Skeletal muscle tissue (tissue), 4 donors: Measurements from ENCODE around the gene ATP2B3. TPM values are rescaled to one million over a fixed set of nuclear protein-coding genes. Genes with fewer than 3 reads are reported as not detected.

Source experiments
- H3K27ac ChIP-seq: one replicate; pipeline ENCODE4 v1.7.0; 2013; ENCODE audit warnings: mild to moderate bottlenecking, low read depth, low read length, inconsistent platforms
- H3K27me3 ChIP-seq, 3 donors: one replicate each; pipeline ENCODE4 v1.7.0; 2013; ENCODE audit warnings: low read length in 3 of 3; ENCODE audit not compliant: control insufficient read depth in 3 of 3, insufficient read depth in 3 of 3
- H3K36me3 ChIP-seq, 3 donors: one replicate each; pipeline ENCODE4 v1.7.0; 2013; ENCODE audit warnings: low read length in 3 of 3; ENCODE audit not compliant: control insufficient read depth in 3 of 3, insufficient read depth in 3 of 3
- H3K4me1 ChIP-seq, 3 donors: one replicate each; pipeline ENCODE4 v1.7.0; 2013; ENCODE audit warnings: low read length in 3 of 3, mild to moderate bottlenecking in 3 of 3; ENCODE audit not compliant: control insufficient read depth in 3 of 3, insufficient read depth in 3 of 3
- H3K4me3 ChIP-seq, 3 donors: one replicate each; pipeline ENCODE4 v1.7.0; 2013; ENCODE audit warnings: low read length in 3 of 3
- H3K9ac ChIP-seq, 3 donors: one replicate each; pipeline ENCODE4 v1.7.0; 2013; ENCODE audit warnings: low read length in 3 of 3, mild to moderate bottlenecking in 3 of 3, moderate library complexity in 2 of 3, low read depth in 1 of 3
- H3K9me3 ChIP-seq, 3 donors: one replicate each; pipeline ENCODE4 v1.7.0; 2013; ENCODE audit warnings: low read length in 3 of 3; ENCODE audit not compliant: control insufficient read depth in 3 of 3
- total RNA-seq: library from RNA; depleted of rRNA; stranded (reverse); fragments of >200 nt; gene quantifications from one replicate; pipeline ENCODE4 v1.2.3, GENCODE V29; 2014
- donor health status: Osteomylitis.

Gene ATP2B3
- total RNA-seq, 1 donor from 2014 or later: 0.52 TPM

DNA sequence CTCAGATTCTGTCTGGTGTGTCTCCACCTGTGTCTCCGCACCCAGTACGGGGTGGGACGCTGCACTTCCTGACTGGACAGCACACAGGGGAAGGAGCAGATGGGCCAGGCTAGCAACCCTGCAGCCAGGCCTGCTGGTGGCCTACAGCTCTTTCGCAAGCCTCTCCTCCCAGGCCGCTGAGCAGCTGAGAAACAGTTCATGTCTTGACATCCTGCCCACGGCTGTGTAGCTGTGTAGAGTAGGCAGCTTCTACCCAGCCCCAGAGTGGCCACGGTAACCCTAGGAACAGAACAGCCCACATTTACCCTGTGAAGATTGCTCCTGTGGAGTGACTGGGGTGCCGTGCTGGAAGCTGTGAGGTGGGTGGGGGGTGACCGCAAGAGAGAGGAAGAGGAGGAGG lies 42.6 kb downstream of the ATP2B3 start:
- Histone ChIP-seq H3K27me3 (peaks cover 0 to 11% (median 0%) of the 10 kb centered on the region in 3 donors), H3K9me3 (no peaks in the 10 kb centered on the region), H3K36me3 (no peaks in the 10 kb centered on the region), H3K9ac (no peak overlapping the region), H3K27ac (no peak overlapping the region), H3K4me3 (no peak overlapping the region), H3K4me1 (peaks cover 0 to 1% (median 0%) of the 10 kb centered on the region in 3 donors)

DNA sequence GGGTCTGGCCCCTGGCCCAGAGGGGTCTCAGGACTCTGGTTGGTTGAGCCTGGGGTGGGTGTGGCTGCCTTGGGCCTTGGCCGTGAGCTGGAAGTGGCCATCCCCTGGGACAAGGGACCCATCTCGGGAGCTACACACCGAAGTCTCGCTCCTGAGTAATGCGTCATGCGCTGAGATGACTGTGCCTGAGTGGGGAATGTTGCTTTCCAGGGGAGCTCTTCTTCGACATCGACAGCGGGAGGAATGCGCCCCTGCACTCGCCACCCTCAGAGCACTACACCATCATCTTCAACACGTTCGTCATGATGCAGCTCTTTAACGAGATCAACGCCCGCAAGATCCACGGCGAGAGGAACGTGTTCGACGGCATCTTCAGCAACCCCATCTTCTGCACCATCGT lies 43.0 kb downstream of the ATP2B3 start:
- Histone ChIP-seq H3K27me3 (peaks cover 0 to 11% (median 0%) of the 10 kb centered on the region in 3 donors), H3K9me3 (no peaks in the 10 kb centered on the region), H3K27ac (no peak overlapping the region), H3K9ac (no peak overlapping the region), H3K4me1 (no peaks in the 10 kb centered on the region), H3K4me3 (no peak overlapping the region), H3K36me3 (no peaks in the 10 kb centered on the region)

DNA sequence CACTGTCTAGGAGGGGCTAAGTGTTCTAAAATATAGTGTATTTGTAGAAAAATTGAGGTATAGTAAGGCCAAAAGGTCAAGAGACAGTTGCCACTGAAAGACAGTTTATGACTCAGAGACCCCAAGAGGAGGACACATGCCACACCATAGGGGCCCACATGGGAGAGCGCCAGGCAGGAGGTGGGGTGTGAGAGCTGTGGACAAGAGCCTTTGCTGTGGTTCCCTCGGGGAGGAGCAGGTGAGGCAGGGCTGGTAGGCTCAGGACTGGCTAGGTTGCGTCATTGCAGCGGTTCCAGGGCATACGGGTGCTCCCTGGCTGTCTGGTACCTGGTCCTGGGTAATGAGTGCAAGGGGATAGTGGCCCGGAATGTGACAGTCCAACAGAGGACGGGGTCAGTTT lies 43.9 kb downstream of the ATP2B3 start:
- peaks cover 0 to 11% (median 0%) of the 10 kb centered on the region in 3 donors for H3K27me3 ChIP-seq
- H3K36me3 ChIP-seq: no peaks in the 10 kb centered on the region
- H3K27ac ChIP-seq: no peak overlapping the region
- no peak overlapping the region for H3K9ac ChIP-seq
- no peaks in the 10 kb centered on the region for H3K4me1 ChIP-seq
- no peak overlapping the region for H3K4me3 ChIP-seq
- no peaks in the 10 kb centered on the region for H3K9me3 ChIP-seq

DNA sequence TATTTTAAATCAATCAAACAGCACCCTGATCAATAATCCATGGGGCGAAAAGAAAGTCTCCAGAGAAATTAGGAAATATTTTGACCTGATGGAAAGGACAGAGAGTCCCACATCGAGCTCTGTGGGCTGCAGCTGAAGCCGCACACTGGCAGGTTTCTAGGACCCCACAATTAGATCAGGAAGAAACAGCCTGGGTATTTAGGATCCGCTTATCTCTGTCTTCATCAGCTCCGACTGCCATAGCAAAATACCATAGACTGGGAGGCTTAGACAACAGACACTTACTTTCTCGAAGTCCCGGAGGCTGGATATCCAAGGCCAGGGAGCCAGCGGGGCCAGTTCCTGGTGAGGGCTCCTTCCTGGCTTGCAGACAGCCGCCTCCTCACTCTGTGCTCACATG lies 45.1 kb downstream of the ATP2B3 start:
- no peaks in the 10 kb centered on the region for H3K36me3 ChIP-seq
- H3K27me3 ChIP-seq: peaks cover 0 to 4% (median 0%) of the 10 kb centered on the region in 3 donors
- H3K4me1 ChIP-seq: no peaks in the 10 kb centered on the region
- H3K27ac ChIP-seq: no peak overlapping the region
- no peak overlapping the region for H3K4me3 ChIP-seq
- H3K9me3 ChIP-seq: no peaks in the 10 kb centered on the region
- no peak overlapping the region for H3K9ac ChIP-seq

DNA sequence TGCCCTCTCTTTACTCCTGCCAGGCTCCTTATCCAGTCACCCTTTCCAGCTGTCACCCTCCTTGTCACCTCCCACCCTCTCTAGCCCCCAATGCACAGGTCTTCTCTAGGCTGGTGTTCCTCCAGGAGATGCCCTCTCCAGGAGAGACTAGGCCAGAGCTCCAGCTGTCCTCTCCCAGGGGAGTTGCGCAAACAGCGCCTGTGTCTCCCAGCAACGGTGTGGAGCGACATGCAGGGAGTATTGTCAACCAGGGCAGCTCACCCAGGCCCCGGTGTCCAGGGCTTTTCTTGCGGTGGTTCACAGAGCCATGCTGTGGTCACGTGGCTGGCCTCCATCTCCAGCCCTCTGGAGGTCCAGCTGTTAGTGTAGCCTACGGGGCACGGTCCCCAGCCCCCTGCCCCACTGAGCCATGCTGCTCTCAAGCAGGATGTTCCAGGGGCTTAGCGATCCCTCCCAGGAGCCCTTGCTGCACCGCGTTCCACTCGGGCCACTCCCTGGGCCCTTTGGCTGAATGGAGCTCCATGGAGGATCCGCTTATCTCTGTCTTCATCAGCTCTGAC lies 46.7 kb downstream of the ATP2B3 start:
- no peaks in the 10 kb centered on the region for H3K9me3 ChIP-seq
- H3K27ac ChIP-seq: no peak overlapping the region
- H3K36me3 ChIP-seq: no peaks in the 10 kb centered on the region

DNA sequence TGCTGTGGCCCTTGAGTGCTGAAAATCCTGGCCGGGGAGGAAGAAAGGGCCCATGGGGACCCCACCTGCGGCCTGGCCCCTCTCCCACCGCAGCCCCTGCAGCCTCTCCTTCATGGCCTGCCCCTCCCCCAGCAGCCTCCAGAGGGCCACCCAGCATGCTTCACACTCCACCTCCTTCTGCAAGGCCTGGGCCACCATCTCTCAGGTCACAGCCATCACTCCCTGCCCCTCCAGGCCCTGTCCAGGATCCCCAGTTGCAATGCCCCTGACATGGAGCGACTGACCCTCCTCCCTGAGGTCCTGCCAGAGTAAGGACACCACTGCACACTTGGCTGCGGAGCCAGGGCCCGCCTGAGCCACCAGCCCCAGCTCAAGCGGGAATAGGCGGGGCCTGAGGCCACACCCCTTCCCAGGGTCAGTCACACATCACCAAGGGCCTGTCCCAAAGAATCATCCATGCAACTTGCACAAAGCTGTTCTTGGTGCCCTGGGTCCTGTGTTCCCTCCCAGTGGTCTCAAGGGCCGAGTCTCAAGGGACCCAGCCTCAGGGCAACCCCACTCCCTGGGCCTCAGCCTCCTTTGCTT lies 48.6 kb downstream of the ATP2B3 start:
- Histone ChIP-seq H3K36me3 (no peaks in the 10 kb centered on the region), H3K4me1 (no peaks in the 10 kb centered on the region), H3K9ac (no peak overlapping the region), H3K27me3 (peaks cover 0 to 4% (median 0%) of the 10 kb centered on the region in 3 donors), H3K9me3 (no peaks in the 10 kb centered on the region), H3K4me3 (no peak overlapping the region), H3K27ac (no peak overlapping the region)

More for the DNA sequence above, 46.7 kb downstream of the ATP2B3 start:
- Histone ChIP-seq H3K4me1 (no peaks in the 10 kb centered on the region), H3K9ac (no peak overlapping the region), H3K4me3 (no peak overlapping the region), H3K27me3 (peaks cover 0 to 4% (median 0%) of the 10 kb centered on the region in 3 donors)

DNA sequence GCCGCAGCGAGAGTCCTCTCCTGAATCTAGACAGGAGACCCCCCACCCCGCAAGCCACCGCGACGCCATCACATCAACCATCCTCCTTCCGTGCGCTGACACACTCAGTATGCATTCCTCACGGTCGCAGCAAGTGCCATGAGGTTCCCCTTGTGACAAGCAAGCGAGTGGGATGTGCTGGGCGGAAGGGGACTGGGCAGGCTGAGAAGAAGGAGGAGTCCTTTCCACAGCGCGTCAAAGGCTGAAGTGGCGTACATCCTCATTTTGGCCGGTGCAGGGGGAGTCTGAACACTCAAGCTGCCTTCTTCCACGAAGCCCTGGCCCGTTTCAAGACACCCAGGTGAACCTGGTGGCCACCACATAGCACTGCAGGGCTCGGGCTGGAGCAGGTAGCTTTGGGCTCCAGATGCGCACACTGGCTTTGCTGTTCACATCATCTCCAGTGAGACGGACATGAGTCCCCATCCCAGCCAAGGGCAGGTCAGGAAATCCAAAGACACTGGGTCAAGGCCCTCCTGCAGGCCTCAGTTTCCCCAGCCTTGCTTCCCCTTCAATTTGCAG lies 51.1 kb downstream of the ATP2B3 start:
- Histone ChIP-seq H3K9ac (no peak overlapping the region), H3K27ac (no peak overlapping the region), H3K9me3 (no peaks in the 10 kb centered on the region), H3K4me1 (no peaks in the 10 kb centered on the region), H3K27me3 (peaks cover 0 to 2% (median 0%) of the 10 kb centered on the region in 3 donors), H3K36me3 (no peaks in the 10 kb centered on the region), H3K4me3 (no peak overlapping the region)

DNA sequence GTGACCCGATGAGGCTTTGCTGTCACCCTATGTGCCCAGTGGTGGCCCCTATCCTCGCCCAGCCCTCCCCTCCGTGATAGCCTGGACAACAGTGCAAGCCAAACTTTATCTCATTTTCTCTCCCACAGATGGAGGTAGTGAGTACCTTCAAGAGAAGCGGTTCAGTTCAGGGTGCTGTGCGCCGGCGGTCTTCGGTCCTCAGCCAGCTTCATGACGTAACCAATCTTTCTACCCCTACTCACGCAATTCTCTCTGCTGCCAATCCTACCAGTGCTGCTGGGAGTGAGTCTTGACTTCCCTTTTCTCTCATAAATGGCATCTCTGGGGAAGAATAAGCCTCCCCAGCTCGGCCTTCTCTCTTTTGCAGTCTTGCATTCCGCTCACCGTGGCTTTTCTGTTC lies 52.0 kb downstream of the ATP2B3 start:
- Histone ChIP-seq H3K4me3 (no peak overlapping the region), H3K4me1 (no peaks in the 10 kb centered on the region), H3K27ac (no peak overlapping the region), H3K9me3 (no peaks in the 10 kb centered on the region), H3K27me3 (peaks cover 0 to 9% (median 0%) of the 10 kb centered on the region in 3 donors), H3K9ac (no peak overlapping the region), H3K36me3 (no peaks in the 10 kb centered on the region)

DNA sequence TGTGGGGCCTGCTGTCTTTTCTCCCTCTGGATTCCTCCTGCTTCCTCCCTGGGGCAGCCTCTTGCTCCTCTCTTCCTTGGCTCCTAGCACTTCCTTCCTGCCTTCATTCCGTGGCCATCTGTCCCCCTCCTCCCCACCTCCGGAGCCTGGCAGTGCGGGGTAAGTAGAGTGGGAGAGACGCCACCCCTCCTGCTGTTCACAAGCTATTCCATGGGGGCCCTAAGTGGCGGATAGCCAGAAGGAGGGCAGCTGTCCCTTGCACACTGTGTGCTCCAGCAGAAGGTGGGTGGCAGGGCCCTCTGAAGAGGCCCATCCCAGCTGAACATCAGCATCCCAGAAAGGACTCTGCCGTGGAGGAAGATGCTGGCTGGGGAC lies 54.1 kb downstream of the ATP2B3 start:
- Histone ChIP-seq H3K27me3 (peaks cover 0 to 9% (median 0%) of the 10 kb centered on the region in 3 donors), H3K9ac (no peak overlapping the region), H3K9me3 (no peaks in the 10 kb centered on the region), H3K36me3 (no peaks in the 10 kb centered on the region), H3K4me3 (no peak overlapping the region), H3K27ac (no peak overlapping the region), H3K4me1 (no peaks in the 10 kb centered on the region)

DNA sequence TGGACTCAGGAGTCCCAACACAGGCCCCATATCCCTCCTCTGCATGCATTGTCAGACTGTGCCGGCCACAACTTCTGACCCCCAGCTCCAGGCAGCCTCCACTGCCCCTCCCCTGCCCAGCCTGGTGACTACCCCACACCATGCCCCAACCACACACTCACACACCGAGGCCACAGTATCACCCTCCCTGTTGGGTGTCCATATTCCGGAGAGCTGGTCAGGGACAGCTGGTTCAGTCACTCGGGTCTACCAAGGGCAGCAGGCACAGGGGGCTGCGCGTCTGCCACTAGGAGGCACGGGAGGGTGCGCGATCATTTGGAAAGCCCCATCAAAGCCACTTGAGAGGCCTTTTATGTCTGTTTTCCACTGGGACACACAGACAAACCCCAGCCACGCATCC lies 55.2 kb downstream of the ATP2B3 start:
- Histone ChIP-seq H3K9me3 (no peaks in the 10 kb centered on the region), H3K27ac (no peak overlapping the region), H3K27me3 (peaks cover 0 to 9% (median 0%) of the 10 kb centered on the region in 3 donors)

More for the DNA sequence above, 55.2 kb downstream of the ATP2B3 start:
- H3K4me3 ChIP-seq: no peak overlapping the region
- no peak overlapping the region for H3K9ac ChIP-seq
- no peaks in the 10 kb centered on the region for H3K4me1 ChIP-seq
- H3K36me3 ChIP-seq: no peaks in the 10 kb centered on the region
